IMR-90 (cell line): ENCODE data around the gene CABP7.

ENCODE experiments used
- FOS ChIP-seq: fragments of 150-350 bp; IDR thresholded peaks from 2 replicates; pipeline ENCODE4 v1.6.1; 2016; ENCODE audit warnings: low read depth, low read length
- NFE2L2 ChIP-seq: fragments of 150-350 bp; IDR thresholded peaks from 2 replicates; pipeline ENCODE4 v1.6.1; 2016; ENCODE audit warnings: low read depth, mild to moderate bottlenecking, low read length
- RFX5 ChIP-seq: IDR thresholded peaks from 2 replicates; pipeline ENCODE4 v1.8.0; 2012; ENCODE audit warnings: low read depth, mild to moderate bottlenecking, low read length, moderate library complexity
- SMC3 ChIP-seq: fragments of 150-350 bp; IDR thresholded peaks from 2 replicates; pipeline ENCODE4 v1.6.1; 2016; ENCODE audit warnings: low read depth, mild to moderate bottlenecking, antibody characterized with exemption, low read length, moderate library complexity
- TF ChIP-seq, protein P1 (sequence below): fragments of 150-350 bp; IDR thresholded peaks from 2 replicates; pipeline ENCODE4 v1.6.1; 2017; ENCODE audit warnings: mild to moderate bottlenecking, antibody characterized with exemption, low read length, low read depth
- TF ChIP-seq, protein P2 (sequence below): conservative IDR thresholded peaks from 2 replicates; pipeline ENCODE4 v1.5.1; 2012; ENCODE audit warnings: mild to moderate bottlenecking, low read depth, low read length, improper control_type of control experiment
- TF ChIP-seq, protein P3 (sequence below): fragments of 150-350 bp; IDR thresholded peaks from 2 replicates; pipeline ENCODE4 v1.6.1; 2016; ENCODE audit warnings: low read depth, mild to moderate bottlenecking, low read length, moderate library complexity, borderline replicate concordance

DNA sequence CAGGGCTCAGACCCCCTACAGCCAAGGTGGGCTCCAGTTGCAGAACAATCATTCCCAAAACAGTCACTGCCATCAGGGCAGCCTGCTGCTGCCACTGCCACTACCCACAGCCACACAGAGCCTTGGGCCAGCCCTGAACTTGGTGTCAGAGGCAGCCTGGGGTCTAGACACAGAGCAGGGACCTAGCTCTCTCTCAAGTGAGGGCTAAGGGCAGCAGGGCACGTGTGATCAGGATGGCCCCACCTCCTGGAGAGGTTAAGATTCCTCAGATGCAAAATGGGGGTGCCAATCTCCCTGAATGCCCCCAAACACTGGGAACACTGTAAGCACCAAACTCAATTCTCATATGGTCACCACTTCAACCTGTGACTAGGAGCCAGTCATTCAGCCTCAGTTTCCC is 15.6 kb downstream of the CABP7 start:
- TF ChIP-seq RFX5 (no peak), SMC3 (no peak), NFE2L2 (no peak), FOS (no peak)
- TF ChIP-seq, protein P1, sequence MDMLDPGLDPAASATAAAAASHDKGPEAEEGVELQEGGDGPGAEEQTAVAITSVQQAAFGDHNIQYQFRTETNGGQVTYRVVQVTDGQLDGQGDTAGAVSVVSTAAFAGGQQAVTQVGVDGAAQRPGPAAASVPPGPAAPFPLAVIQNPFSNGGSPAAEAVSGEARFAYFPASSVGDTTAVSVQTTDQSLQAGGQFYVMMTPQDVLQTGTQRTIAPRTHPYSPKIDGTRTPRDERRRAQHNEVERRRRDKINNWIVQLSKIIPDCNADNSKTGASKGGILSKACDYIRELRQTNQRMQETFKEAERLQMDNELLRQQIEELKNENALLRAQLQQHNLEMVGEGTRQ, result no peak
- TF ChIP-seq, protein P2, sequence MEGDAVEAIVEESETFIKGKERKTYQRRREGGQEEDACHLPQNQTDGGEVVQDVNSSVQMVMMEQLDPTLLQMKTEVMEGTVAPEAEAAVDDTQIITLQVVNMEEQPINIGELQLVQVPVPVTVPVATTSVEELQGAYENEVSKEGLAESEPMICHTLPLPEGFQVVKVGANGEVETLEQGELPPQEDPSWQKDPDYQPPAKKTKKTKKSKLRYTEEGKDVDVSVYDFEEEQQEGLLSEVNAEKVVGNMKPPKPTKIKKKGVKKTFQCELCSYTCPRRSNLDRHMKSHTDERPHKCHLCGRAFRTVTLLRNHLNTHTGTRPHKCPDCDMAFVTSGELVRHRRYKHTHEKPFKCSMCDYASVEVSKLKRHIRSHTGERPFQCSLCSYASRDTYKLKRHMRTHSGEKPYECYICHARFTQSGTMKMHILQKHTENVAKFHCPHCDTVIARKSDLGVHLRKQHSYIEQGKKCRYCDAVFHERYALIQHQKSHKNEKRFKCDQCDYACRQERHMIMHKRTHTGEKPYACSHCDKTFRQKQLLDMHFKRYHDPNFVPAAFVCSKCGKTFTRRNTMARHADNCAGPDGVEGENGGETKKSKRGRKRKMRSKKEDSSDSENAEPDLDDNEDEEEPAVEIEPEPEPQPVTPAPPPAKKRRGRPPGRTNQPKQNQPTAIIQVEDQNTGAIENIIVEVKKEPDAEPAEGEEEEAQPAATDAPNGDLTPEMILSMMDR, result no peak
- TF ChIP-seq, protein P3, sequence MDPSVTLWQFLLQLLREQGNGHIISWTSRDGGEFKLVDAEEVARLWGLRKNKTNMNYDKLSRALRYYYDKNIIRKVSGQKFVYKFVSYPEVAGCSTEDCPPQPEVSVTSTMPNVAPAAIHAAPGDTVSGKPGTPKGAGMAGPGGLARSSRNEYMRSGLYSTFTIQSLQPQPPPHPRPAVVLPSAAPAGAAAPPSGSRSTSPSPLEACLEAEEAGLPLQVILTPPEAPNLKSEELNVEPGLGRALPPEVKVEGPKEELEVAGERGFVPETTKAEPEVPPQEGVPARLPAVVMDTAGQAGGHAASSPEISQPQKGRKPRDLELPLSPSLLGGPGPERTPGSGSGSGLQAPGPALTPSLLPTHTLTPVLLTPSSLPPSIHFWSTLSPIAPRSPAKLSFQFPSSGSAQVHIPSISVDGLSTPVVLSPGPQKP, result no peak
